Activated T-cell treated with anti-CD3 and anti-CD28 coated beads, Interleukin-2, amount 50 U/mL, for 24 hours (primary cell): ENCODE results near the gene FKBP1B.

Experiments used
- DNase-seq: peaks from one replicate; pipeline ENCODE4 v3.0.0-alpha.2; 2020
- H3K27ac Mint-ChIP-seq: 2 replicates; pipeline ENCODE4 v1.8.0; 2020; ENCODE audit warnings: mild to moderate bottlenecking, mixed read lengths
- H3K27me3 Mint-ChIP-seq: 2 replicates; pipeline ENCODE4 v1.8.0; 2020; ENCODE audit warnings: mixed read lengths
- H3K36me3 Mint-ChIP-seq: 2 replicates; pipeline ENCODE4 v1.8.0; 2020; ENCODE audit warnings: low read depth, mixed read lengths
- H3K4me1 Mint-ChIP-seq: 2 replicates; pipeline ENCODE4 v1.8.0; 2020; ENCODE audit warnings: low read depth, mixed read lengths
- H3K4me3 Mint-ChIP-seq: 2 replicates; pipeline ENCODE4 v1.8.0; 2020; ENCODE audit warnings: mild to moderate bottlenecking, moderate library complexity, mixed read lengths
- H3K9me3 Mint-ChIP-seq: 2 replicates; pipeline ENCODE4 v1.8.0; 2020; ENCODE audit warnings: mixed read lengths

FKBP1B gene

GRCh38 chr2:24073816-24074215 is 24.3 kb downstream of the FKBP1B start:
- Mint-ChIP-seq H3K27me3 (no peaks in the 10 kb centered on the region), H3K9me3 (no peaks in the 10 kb centered on the region), H3K4me3 (peak overlapping the region; percentile 98), H3K27ac (peak overlapping the region; percentile 85), H3K36me3 (peaks cover 64% of the 10 kb centered on the region), H3K4me1 (peaks cover 46% of the 10 kb centered on the region)
- DNase-seq = no peak

DNA sequence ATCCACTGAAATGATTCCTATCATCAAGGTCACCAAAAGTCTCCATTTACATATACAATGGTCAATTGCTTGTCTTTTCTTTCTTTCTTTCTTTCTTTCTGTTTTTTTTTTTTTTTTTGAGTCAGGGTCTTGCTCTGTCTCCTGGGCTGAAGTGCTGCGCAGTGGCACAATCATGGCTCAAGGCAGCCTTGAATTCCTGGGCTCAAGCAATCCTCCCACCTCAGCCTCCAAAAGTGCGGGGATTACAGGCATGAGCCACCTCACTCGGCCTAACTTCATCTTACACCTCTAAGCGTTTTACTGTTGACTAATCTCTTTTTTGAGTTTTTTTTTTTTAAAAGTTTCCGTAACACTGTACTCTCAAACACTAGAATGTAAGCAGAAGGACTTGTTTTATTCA is 25.7 kb downstream of the FKBP1B start:
- H3K4me1 Mint-ChIP-seq = peaks cover 46% of the 10 kb centered on the region
- peak overlapping the region; percentile 97 for H3K27ac Mint-ChIP-seq
- peaks cover 50% of the 10 kb centered on the region for H3K36me3 Mint-ChIP-seq
- H3K9me3 Mint-ChIP-seq = no peaks in the 10 kb centered on the region
- peak overlapping the region; percentile 98 for H3K4me3 Mint-ChIP-seq
- no peaks in the 10 kb centered on the region for H3K27me3 Mint-ChIP-seq
- no peak for DNase-seq

DNA sequence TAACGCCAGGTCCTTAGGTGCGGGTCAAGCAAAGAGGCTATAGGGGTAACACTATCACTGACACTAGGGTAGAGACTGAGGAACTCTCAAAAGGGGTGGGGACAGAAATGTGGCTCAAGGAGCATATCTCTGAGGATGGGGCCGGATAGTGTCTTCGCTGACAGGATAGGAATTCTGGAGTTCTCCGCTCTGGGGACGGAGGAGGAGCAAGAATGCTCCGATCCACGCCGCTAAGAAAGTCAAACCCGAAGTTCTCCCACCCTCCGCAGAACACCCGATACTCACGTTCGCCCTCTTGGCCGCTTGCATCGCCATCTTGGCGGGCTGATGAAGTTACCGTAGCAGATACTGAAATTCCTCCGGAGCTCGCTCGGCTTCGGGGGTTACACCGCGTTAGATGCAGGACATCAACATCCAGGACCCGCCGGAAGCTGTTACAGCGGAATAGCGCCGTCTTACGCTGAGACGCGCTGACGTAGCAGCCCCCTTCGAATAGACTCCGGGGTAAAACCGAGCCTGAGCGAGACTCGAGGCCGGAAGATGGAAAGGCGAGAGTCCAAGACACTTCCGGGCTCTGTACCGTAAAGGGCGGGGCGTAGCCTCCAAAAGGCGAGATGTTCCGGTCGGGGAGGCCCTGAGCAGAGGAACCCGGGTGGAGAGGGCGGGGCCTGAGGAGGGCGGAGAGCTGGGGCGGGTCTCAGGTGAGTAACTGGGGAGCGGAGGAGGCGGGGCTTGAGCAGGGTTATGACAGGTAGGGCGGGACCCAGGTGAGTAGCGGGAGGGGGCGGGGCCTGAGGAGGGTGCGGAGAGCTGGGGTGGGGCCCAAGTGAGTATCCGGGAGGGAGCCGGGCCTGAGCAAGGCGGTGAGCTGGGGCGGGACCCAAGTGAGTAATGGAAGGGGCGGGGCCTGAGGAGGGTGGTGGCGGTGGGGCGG is 26.6 kb downstream of the FKBP1B start, which contains the start of gene SF3B6:
TSS of gene SF3B6 (minus strand) at position 412 of the 934 bp plus-strand sequence. CDS start at position 315, 97 bp downstream.
- Mint-ChIP-seq H3K27me3 (no peaks in the 10 kb centered on the region), H3K36me3 (peaks cover 48% of the 10 kb centered on the region), H3K4me3 (peak within 1 kb of the TSS; percentile 98), H3K27ac (peak within 1 kb of the TSS; percentile 97), H3K9me3 (no peaks in the 10 kb centered on the region), H3K4me1 (peaks cover 46% of the 10 kb centered on the region)
- DNase-seq = peak; percentile 99

DNA sequence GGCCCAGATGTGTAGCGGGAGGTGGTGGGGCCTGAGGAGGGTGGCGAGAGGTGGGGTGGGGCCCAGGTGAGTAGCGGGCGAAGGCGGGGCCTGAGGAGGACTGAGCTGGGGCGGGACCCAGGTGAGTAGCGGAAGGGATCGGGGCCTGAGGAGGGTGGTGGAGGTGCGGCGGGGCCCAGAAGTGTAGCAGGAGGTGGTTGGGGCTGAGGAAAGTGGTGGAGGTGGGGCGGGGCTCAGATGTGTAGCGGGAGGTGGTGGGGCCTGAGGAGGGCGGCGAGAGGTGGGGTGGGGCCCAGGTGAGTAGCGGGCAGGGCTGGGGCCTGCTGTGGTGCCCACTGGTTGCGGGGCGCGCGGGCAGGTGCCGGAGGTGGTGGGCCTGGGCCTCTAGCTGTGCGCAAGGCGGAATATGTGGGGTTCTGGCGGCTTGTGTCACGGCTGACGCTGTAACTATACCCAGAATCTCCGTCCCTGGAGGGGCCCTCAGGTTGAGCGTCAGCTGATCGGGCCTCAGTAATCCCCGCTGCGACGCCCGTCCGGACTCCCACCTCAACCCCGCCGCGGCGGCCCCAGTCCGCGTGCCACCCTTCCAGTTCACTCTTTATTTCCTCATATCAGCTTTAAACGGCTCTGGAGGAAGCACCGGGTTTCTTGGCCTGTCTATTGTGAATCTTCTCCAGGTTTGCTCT is 27.5 kb downstream of the FKBP1B start:
- peaks cover 42% of the 10 kb centered on the region for H3K36me3 Mint-ChIP-seq

GRCh38 chr2:24077535-24077877 is 28.0 kb downstream of the FKBP1B start:
- Mint-ChIP-seq H3K27me3 (no peaks in the 10 kb centered on the region), H3K36me3 (peaks cover 42% of the 10 kb centered on the region), H3K9me3 (no peaks in the 10 kb centered on the region), H3K27ac (peak overlapping the region; percentile 71), H3K4me1 (peaks cover 37% of the 10 kb centered on the region), H3K4me3 (peak overlapping the region; percentile 98)
- DNase-seq = no peak

More for the DNA sequence above, 27.5 kb downstream of the FKBP1B start:
- Mint-ChIP-seq H3K27me3 (no peaks in the 10 kb centered on the region), H3K27ac (peak overlapping the region; percentile 97), H3K4me1 (peaks cover 41% of the 10 kb centered on the region), H3K9me3 (no peaks in the 10 kb centered on the region), H3K4me3 (peak overlapping the region; percentile 98)
- no peak for DNase-seq

- Mint-ChIP-seq H3K4me3 (peak overlapping the region; percentile 98), H3K9me3 (no peaks in the 10 kb centered on the region), H3K4me1 (peaks cover 34% of the 10 kb centered on the region), H3K36me3 (peaks cover 42% of the 10 kb centered on the region), H3K27ac (peak overlapping the region; percentile 71), H3K27me3 (no peaks in the 10 kb centered on the region)
- DNase-seq = no peak
Measured at GRCh38 chr2:24077879-24078278, 28.3 kb downstream of the FKBP1B start.

GRCh38 chr2:24080701-24081100 is 31.2 kb downstream of the FKBP1B start:
- Mint-ChIP-seq H3K27ac (no peak overlapping the region), H3K9me3 (no peaks in the 10 kb centered on the region), H3K4me1 (peaks cover 26% of the 10 kb centered on the region), H3K4me3 (no peak overlapping the region), H3K27me3 (no peaks in the 10 kb centered on the region), H3K36me3 (peaks cover 17% of the 10 kb centered on the region)
- no peak for DNase-seq

DNA sequence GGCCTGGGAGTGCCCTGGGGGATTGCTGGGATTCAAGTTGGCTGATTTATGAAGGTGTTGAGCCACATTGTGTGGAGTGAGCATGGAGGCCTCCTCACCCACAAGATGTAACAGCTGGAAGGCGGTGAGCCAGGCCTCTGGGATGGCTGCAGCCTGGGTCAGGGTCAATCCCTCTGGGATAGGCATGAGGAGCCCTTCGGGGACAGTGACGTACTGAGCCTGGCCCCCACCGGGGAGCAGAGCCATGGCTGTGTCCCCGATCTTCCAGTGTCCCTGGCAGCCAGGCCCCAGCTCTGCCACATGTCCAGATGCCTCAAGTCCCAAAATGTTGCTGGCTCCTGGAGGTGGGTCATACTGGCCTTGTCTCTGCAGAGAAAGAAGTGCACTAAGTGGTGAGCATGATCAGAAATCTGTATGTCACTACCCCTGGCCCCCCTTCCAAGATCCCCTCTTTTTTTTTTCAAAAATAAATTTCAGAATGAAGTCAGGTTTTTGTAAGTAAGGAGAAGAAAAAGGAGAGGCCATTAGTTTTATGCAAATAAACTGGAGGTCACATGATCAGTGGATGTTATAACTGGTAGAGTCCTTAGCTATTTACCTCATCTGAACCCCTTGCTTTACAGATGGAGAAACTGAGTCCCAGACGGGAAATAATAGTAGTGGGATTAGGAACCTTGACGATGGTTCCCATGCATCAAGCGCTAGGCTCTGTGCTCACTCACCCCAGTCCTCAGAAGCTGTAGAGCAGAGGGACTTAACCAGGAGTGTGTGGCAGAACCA is 33.4 kb downstream of the FKBP1B start:
- Mint-ChIP-seq H3K36me3 (peaks cover 14% of the 10 kb centered on the region), H3K4me1 (peaks cover 18% of the 10 kb centered on the region), H3K27me3 (no peaks in the 10 kb centered on the region), H3K27ac (peak overlapping the region; percentile 84), H3K9me3 (no peaks in the 10 kb centered on the region), H3K4me3 (peak overlapping the region; percentile 84)
- DNase-seq = no peak

GRCh38 chr2:24083567-24084385 is 34.2 kb downstream of the FKBP1B start:
- peak overlapping the region; percentile 84 for H3K27ac Mint-ChIP-seq
- H3K9me3 Mint-ChIP-seq = no peaks in the 10 kb centered on the region
- H3K4me1 Mint-ChIP-seq = peaks cover 18% of the 10 kb centered on the region
- no peak for DNase-seq
- H3K36me3 Mint-ChIP-seq = peaks cover 14% of the 10 kb centered on the region
- H3K27me3 Mint-ChIP-seq = no peaks in the 10 kb centered on the region
- H3K4me3 Mint-ChIP-seq = peak overlapping the region; percentile 84

GRCh38 chr2:24084386-24085199 is 35.1 kb downstream of the FKBP1B start, which contains the start of gene TP53I3:
TP53I3 (minus strand) TSS chr2:24084834; CDS start chr2:24084326, 508 bp downstream.
- H3K4me1 Mint-ChIP-seq = peaks cover 18% of the 10 kb centered on the region
- H3K9me3 Mint-ChIP-seq = no peaks in the 10 kb centered on the region
- H3K27me3 Mint-ChIP-seq = no peaks in the 10 kb centered on the region
- peak; percentile 92 for DNase-seq
- peaks cover 14% of the 10 kb centered on the region for H3K36me3 Mint-ChIP-seq
- H3K27ac Mint-ChIP-seq = peak within 1 kb of the TSS; percentile 84
- peak within 1 kb of the TSS; percentile 84 for H3K4me3 Mint-ChIP-seq

DNA sequence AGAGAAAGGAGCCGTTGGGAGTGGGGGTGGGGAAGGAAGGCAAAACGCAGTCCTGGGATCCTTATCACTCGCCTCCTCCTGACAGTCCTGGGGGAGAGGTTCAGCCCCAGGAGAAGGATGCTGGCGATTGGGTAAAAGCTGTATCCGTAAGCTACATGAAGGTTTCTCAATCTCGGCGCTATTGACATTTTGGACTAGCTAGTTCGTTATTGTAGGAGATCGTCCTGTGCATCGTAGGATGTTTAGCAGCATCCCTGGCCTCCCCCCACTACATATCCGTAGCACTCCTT is 35.6 kb downstream of the FKBP1B start:
- no peak for DNase-seq
- Mint-ChIP-seq H3K27me3 (no peaks in the 10 kb centered on the region), H3K9me3 (no peaks in the 10 kb centered on the region), H3K4me3 (peak overlapping the region; percentile 84), H3K27ac (no peak overlapping the region), H3K4me1 (peaks cover 18% of the 10 kb centered on the region), H3K36me3 (peaks cover 14% of the 10 kb centered on the region)

- Mint-ChIP-seq H3K27me3 (no peaks in the 10 kb centered on the region), H3K4me3 (no peak overlapping the region), H3K27ac (no peak overlapping the region), H3K9me3 (no peaks in the 10 kb centered on the region), H3K4me1 (peaks cover 18% of the 10 kb centered on the region), H3K36me3 (peaks cover 10% of the 10 kb centered on the region)
- no peak for DNase-seq
Measured at GRCh38 chr2:24086241-24086640, 36.7 kb downstream of the FKBP1B start.

GRCh38 chr2:24087032-24087431 is 37.5 kb downstream of the FKBP1B start:
- no peak for DNase-seq
- Mint-ChIP-seq H3K4me3 (no peak overlapping the region), H3K4me1 (peaks cover 18% of the 10 kb centered on the region), H3K9me3 (no peaks in the 10 kb centered on the region), H3K27ac (no peak overlapping the region), H3K36me3 (peaks cover 10% of the 10 kb centered on the region), H3K27me3 (no peaks in the 10 kb centered on the region)
